Measurements from ENCODE around the gene CIAO2A.

The CIAO2A gene

DNA sequence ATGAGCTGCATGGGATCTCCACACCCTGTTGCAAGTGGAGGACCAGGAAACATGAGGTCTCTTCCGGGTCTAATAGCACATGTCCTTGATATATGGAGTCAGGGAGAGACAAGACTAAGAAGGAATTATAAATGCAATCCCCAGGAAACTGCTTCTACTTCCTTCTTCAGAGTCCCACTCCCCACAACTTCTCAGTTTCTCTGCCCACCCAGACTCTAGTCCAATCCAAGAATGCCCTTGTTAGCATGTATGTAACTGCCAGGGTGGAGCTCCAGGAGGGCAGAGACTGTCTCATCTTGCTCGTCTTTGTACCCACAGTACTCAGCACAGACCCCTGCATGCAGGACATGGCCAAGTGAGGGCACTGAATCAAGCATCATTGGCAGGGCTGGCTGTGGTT lies 55.7 kb downstream of the CIAO2A start:
- no peak for FAIRE-seq

DNA sequence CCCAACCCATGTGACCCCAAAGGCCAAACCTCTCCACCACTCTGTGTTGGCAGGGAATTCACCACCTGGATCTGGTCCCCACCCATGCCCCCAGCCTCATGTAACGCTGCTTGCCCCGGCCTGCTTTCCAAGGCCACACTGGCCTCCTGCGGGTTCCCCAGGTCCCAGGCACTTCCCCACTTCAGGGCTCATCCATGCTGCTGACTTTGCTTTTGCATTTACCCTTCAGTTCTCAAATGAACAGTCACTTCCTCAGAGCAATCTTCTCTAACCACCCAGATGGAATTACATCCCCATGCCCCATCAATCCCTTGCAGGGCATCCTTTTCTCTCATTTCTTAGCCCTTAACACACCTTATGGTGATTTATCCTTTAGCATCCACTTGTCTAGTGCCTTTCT lies 56.5 kb downstream of the CIAO2A start:
- FAIRE-seq, result no peak

DNA sequence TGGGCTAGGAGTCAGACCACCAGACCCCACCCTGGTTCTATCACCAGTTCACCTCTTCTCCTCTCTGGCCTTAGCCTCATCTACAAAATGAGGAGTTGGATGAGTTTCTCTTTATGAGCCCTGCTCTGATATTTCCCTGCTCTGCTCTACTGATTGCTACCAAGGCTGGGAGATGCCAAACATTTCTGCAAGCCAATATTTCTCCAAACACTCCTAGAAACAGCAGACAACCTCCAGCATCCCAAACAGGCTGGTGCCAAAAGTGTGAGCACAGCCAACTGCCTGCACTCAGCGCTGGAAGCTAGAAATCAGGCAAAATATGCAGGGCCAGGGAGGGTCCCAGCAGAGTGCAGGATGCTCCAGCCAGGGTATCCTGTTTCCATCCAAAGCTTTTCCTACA lies 58.1 kb downstream of the CIAO2A start:
- no peak for FAIRE-seq

DNA sequence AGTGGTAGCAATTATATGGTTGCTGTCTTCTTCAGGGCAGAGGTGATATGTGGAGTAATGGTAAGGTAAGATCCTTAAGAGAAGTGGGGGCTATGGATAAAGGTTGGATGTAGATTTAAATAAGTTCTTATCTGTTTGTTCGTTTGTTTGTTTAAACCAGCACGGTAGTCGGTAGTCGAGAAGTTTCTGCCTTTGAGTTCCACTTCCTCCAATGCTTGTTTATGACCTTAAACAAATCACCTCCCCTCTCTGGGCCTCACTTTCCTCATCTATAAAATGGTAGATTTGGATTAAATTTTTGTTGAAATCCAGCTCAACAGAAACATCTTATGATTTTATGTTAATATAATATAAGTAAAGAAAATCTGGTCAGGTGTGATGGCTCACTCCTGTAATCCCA lies 59.1 kb downstream of the CIAO2A start:
- FAIRE-seq, result no peak

DNA sequence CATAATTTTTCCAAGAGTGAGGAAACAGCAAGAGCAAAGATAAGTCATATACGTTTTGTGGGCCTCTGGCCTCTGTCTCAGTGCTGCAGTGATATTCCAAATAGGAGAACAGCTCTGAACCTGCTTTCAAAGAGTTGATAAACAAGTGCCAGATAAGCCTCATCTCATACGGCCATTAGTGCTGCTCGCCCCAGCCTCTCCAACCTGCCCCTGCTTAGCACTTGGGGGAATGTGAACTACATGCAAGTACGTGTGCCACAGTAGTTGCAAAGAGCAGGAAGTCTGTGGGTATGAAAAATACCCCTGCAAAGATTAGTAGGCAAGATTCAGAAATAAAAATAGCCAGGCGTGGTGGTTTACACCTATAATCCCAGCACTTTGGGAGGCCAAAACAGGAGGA lies 61.3 kb downstream of the CIAO2A start:
- FAIRE-seq, result no peak

DNA sequence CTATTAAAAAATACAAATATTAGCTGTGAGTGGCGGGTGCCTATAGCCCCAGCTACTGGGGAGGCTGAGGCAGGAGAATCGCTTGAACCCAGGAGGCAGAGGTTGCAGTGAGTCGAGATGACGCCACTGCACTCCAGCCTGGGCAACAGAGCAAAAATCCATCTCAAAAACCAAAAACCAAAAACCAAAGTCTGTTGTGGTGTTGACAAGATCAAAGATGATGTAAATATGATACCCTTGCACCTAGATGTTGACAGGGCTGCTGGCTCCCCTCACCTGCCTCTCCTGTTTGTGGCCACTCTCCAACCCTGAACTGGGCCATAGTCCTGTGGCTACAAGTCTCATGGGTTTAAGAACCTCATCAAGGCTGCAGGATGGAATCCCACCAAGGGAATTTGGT lies 63.5 kb downstream of the CIAO2A start:
- no peak for FAIRE-seq

DNA sequence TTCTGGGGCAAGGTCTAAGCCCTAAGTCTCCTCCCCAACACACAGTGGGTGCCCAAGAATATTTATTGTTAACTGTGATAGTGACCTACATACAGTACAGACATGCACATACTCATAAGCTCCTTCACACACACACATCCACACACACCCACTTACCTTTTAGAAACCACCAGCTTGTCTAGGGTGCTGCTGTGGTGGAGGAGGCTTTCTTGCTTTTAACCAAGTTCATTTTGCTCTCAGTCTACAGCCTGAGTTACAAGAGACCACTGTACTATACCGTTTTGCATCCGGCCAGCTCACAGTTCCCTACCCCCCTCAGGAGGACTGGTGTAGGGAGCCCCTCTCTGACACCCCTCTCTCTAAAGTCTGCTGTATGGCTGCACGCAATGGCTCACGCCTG lies 64.0 kb downstream of the CIAO2A start:
- no peak for FAIRE-seq

DNA sequence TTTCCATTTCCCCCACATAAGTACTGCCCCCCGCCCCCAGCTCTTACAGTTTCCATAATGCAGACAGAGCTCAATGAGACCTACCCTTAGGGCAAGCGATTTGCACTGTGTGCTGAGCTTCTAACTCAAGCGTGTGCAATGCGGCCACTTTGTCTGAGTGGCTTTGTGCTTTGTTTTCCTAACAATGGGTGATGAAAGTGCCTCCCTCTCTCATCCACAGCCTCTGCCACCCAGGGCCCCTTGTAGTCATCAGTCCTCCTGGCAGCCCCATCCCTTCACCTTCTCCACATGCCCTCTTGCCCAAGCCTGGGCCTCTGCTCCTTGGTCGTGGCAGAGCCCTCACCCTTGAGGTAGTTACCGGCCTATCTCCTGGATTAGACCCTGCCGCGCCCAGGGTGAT lies 64.5 kb downstream of the CIAO2A start:
- no peak for FAIRE-seq

DNA sequence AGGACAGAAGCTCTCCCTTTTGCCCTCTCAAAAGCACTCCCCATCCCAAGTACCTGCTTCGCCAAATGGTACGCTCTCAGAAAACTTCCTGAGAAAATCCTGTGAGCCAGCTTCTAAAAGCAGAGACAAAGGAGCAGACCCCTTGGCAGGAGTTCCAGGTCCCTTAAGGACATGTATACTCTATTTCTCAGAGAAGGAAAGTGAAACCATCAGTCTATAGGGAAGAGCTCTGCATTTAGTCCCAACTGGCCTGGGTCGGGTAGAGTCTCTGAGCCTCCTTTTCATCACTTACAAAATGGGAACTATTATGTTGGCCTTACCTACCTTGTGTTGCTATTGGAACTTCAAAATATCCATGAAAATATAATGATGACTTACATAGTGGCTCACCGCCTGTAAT lies 67.0 kb downstream of the CIAO2A start:
- no peak for FAIRE-seq

DNA sequence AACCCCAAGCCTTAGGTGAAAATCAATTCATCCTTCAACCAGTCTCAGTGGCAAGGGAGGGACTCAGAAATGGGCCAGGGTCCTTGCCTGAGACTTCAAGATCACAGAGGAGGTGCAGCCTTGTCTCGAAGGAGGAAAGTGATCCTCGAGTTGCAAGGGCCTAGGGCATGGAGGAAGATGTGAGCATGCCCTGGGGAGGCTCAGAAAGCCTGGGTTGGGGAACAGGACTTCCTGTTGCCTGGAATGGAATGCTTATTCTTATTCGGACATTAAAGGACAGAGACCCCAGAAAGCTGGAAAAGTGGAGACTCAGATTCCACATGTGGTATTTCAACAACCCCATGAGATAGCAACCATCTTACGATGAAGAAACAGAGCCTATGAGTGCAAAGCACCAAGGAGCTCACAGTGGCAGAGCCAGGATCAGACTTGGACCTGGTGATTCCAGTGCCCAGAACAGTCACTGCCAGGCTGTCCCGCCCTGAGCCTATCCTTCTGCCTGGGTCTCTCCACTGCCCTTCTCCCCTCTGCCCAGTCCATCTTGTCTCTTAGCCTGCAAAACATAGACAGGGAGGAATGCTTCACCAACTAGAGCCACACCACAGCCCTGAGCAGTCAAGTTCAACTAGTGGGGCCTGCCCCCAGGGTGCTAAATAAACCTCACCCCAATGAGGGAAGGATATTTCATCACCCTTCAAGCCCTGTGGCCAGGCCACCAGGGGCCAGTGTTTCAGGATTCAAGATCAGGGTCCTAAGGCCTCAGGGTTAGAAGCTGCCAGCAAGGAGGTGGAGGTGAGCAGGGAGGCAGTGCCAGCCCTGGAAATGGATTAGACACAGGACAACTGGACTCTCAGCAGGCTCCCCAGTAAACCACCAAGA lies 69.2 kb downstream of the CIAO2A start:
- FAIRE-seq, result no peak

DNA sequence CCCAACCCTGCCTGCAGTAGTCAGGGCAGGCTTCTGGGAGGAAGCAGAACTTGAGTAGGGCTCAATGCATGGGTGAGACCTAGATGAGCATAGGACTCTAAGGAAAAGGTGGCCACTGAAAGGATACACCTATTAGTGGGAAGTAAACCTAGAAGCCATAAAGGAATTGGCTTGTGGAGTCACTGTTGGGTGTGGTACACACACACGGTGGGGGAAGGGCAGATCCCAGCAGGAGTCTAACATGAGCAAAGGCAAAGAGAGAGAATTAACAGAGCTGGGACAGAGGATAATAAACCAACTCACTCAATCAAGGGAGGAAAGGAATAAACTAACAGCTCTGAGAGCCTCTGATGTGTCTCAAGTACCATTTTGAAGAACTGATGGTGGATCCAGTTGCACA lies 70.4 kb downstream of the CIAO2A start:
- FAIRE-seq, result no peak

DNA sequence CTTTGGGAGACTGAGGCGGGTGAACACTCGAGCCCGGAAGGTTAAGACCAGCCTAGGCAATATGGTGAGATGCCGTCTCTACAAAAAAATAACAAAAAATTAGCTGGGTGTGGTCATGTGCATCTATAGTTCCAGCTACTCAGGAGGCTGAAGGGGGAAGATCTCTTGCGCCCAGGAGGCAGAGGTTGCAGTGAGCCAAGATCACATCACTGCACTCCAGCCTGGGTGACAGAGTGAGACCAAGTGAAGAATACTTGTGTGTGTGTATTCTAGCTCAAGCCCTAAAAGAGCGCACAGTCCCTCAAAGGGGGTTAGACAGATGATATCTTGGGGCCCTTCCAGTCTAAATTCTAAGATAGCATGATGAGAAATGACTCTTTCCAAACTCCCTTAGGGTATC lies 71.1 kb downstream of the CIAO2A start:
- no peak for FAIRE-seq
